ENCODE measurements around the gene ZNF682. TPM values are rescaled to one million over a fixed set of nuclear protein-coding genes. Genes with fewer than 3 reads are reported as not detected.

Gene ZNF682
- total and polyA plus RNA-seq, 2 of the 4 experiments (the other 2 are of a cell fraction) = 1.7 to 4.8 TPM

- Histone ChIP-seq H3K9ac (ENCODE audit: low read depth, low read length) (no peak overlapping the region), H2BK5ac (ENCODE audit: low read depth, low read length, poor library complexity, severe bottlenecking) (no peak overlapping the region), H3K4me3 (ENCODE audit: insufficient read depth, low read depth, low read length) (no peak overlapping the region), H3K9me1 (ENCODE audit: insufficient read depth, low read length) (no peaks in the 10 kb centered on the region), H3K23ac (ENCODE audit: low read depth, low read length) (no peak overlapping the region), H3K56ac (ENCODE audit: extremely low read depth, insufficient read depth, low read length) (no peak overlapping the region), H2AK5ac (ENCODE audit: low read depth, low read length) (no peak overlapping the region), H3K14ac (replicated peaks; ENCODE audit: low read depth, low read length) (no peak overlapping the region), H2AFZ (replicated peaks; ENCODE audit: low read length, poor library complexity) (no peak overlapping the region), H3K27me3 (ENCODE audit: control insufficient read depth, insufficient read depth, low read length) (no peaks in the 10 kb centered on the region), H4K91ac (ENCODE audit: insufficient read depth, low read depth, low read length) (no peak overlapping the region), H2AK9ac (replicated peaks; ENCODE audit: low read depth, low read length, poor library complexity) (no peak overlapping the region), H3K79me1 (ENCODE audit: low read depth in 1 of 2, low read length in 2 of 2) (no peaks in the 10 kb centered on the region), H3K27ac (ENCODE audit: insufficient read depth, low read length) (no peak overlapping the region), H3K36me3 (ENCODE audit: control insufficient read depth, insufficient read depth, low read length) (no peaks in the 10 kb centered on the region), H4K5ac (ENCODE audit: low read depth, low read length) (no peak overlapping the region), H4K20me1 (ENCODE audit: insufficient read depth, low read length) (no peaks in the 10 kb centered on the region), H2BK120ac (ENCODE audit: low read depth, low read length) (no peak overlapping the region), H3K18ac (ENCODE audit: low read depth, low read length) (no peak overlapping the region), H3K4me1 (ENCODE audit: control insufficient read depth, insufficient read depth, low read length) (peaks cover 7% of the 10 kb centered on the region), H3K4me2 (ENCODE audit: low read depth, low read length) (no peak overlapping the region), H2BK20ac (ENCODE audit: low read depth, low read length) (no peak overlapping the region), H2BK15ac (ENCODE audit: low read depth, low read length) (no peak overlapping the region), H3K4ac (ENCODE audit: low read depth, low read length) (no peak overlapping the region), H4K8ac (ENCODE audit: low read depth in 2 of 2, low read length in 2 of 2) (no peak overlapping the region), H3K9me3 (ENCODE audit: control insufficient read depth, insufficient read depth, low read length) (peaks cover 22% of the 10 kb centered on the region; the same call in 1 of the 2 replicates)
- in situ Hi-C loops (cut with MboI; ENCODE audit: low sequenced_read_pairs) (loop anchor here (25.0 kb wide), 1 partner anchor 418 kb away; the partner anchor contains the start of genes CILP2 and YJEFN3), dilution Hi-C loops (cut with HindIII; ENCODE audit: low sequenced_read_pairs, unreplicated experiment) (no loop called here), intact Hi-C loops (cut with micrococcal nuclease) (no loop called here)
- no TSS peak for BruUV-seq (replicated peaks)
- no CpG with 5 or more reads among the region's 9 CpGs for WGBS, 2 experiments (ENCODE audit: extremely low coverage in 2 of 2, insufficient read length in 1 of 2)
- POLR2A ChIA-PET (ENCODE audit: unreplicated experiment) = no interaction called here
- TF ChIP-seq ELK1 (IDR thresholded peaks at IDR 0.05; ENCODE audit: borderline replicate concordance, low read depth, low read length) (no peak), CTCF (conservative IDR thresholded peaks at IDR 0.05; ENCODE audit: low read depth, low read length) (no peak), SMC3 (IDR thresholded peaks at IDR 0.05; ENCODE audit: low read depth, low read length) (no peak), USF2 (IDR thresholded peaks at IDR 0.05; ENCODE audit: low read depth, low read length) (no peak), CHD1 (IDR thresholded peaks at IDR 0.05; ENCODE audit: low read depth, low read length) (no peak), RFX5 (IDR thresholded peaks at IDR 0.05; ENCODE audit: low read depth, low read length) (no peak), CEBPB (IDR thresholded peaks at IDR 0.05; ENCODE audit: low read depth, low read length) (no peak), MAZ (IDR thresholded peaks at IDR 0.05; ENCODE audit: borderline replicate concordance, low read depth, low read length) (no peak), NFE2L2 (IDR thresholded peaks at IDR 0.05; ENCODE audit: low read depth, low read length) (no peak), FOS (IDR thresholded peaks at IDR 0.05; ENCODE audit: low read depth, low read length) (no peak), RCOR1 (IDR thresholded peaks at IDR 0.05; ENCODE audit: insufficient replicate concordance, low read length) (no peak), POLR2A (IDR thresholded peaks at IDR 0.05; ENCODE audit: low read depth, low read length) (no peak)
- ATAC-seq (ENCODE audit: low read depth) = no peak
- CTCF ChIA-PET = no interaction called here
- DNase-seq = no peak
Measured at GRCh38 chr19:19955208-19955607, 84.1 kb downstream of the ZNF682 start.
